ENCODE results near the gene ZNF496. TPM values are rescaled to one million over a fixed set of nuclear protein-coding genes. Genes with fewer than 3 reads are reported as not detected.

The ZNF496 gene
- total RNA-seq, 1 donor from 2014 or later: 6.8 TPM

DNA sequence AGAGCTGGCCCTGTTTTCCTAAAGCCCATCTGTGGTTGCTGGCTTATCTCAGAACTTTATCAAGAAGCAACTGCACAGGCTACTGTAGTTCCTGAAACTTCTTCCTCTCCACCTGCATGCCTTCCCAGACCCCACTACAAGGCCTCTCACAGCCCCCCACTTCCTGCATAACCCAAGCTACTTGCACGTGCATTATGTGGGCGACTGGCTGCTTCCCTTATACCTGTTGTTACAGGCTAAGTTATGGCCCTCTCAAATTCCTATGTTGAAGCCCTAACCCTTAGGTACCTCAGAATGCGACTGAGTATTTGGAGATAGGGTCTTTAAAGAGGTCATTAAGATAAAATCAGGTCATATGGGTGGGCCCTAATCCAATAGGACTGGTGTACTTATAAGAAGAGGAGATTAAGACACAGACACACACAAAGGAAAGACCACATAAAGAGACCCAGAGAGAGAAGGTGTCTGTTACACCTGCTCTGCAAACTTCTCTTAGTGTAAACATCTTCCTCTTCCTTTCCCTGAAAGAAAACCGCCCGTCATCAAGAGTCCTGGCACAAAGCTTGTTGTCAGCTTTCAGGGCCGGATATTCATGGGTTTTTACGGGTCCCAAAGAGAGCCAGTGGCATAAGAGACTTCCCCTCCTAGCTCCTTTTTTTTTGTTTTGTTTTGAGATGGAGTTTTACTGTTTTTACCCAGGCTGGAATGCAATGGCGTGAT, 5.1 kb downstream of the ZNF496 start:
- no peak for ATAC-seq

DNA sequence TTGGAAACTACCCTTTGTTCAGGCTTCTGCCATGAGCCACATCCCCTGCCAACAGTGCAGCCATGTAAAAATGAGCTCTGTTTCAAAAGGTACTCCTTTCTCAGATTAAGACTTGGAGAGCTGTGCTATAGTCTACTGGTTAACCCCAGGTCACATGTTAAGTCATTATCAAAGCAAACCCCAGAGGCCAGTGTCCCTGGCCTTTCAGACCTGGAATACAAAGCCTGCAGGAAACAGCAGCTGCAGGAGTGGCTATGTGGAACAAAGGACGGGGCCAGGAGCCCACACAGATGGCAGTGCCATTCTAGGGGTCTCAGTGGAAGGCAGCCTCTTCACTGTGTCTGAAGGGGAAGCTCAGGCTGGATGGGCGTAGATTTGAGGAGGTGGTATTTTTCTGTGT, 6.7 kb downstream of the ZNF496 start:
- ATAC-seq: no peak

DNA sequence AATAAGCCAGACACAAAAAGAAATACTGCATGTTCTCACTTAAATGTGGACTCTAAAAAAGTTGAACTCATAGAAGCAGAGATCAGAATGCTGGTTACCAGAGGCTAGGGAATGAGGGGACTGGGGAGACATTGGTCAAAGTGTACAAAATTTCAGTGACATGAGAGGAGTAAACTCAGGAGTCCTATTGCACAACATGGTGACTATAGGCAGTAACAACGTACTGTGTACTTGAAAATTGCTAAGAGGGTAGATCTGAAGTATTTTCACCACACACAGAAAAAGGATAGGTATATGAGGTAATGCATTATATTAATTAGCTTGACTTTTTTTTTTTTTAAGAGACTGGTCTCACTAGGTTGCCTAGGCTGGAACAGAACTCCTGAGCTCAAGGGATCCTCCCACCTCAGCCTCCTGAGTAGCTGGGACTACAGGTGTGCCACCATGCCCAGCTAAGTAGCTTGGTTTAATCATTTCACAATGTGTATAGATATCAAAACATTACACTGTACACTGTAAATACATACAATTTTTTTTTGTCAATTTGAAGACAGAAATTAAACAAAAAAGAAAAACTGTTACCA, 7.4 kb downstream of the ZNF496 start:
- ATAC-seq: no peak

DNA sequence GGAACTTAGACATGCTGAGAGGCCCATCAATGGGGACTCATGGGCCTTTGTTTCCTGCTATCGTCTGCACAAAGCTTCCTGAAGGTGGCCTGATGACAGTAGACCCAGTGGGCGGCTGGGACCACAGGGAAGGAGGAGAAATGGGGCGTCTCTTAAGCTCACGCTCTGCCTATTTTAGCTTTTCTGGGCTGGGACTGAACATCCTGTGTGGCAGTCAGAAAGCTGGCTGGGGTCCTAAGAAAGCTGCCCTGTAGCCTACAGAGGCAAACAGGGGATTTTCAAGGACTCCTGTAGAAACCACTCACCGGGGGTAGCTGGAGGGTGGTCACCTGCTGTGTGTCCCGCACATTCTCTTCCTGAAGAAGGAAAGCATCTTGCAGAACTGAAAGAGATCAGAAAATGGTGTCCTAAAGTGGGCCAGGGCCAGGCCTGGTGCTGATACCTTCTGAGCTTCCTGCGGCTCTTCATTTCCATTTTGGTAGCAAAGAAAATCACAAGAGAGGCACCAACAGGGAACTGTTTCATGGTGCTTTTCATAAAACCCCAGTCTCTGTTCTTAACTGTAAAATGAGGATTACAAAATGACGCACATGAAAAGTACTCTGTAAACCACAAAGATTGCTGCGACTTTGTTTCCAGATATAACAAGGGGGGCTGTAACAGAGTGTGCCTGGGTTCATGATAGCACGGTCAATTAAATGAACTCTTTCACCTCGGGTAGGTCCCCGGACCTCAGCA, 8.6 kb downstream of the ZNF496 start:
- no peak for ATAC-seq

DNA sequence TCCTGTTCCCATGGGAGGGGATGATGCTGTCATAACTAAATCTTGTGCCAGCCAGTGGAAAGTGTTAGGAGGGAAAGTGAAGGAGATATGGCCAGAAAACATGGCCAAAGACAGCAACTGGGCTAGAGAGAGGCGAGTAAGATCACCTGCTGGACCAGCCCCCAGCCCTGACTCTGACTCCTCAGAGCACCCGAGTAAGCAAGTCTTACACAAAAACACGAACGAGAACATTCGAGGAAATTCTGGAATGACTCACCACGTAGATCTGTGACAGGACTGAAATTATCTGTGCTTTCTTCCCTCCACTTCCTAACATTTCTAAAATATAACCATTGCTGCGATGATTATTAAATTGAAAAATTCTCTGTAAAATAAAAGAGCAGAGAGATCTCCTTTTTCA, 9.2 kb downstream of the ZNF496 start:
- no peak for ATAC-seq

DNA sequence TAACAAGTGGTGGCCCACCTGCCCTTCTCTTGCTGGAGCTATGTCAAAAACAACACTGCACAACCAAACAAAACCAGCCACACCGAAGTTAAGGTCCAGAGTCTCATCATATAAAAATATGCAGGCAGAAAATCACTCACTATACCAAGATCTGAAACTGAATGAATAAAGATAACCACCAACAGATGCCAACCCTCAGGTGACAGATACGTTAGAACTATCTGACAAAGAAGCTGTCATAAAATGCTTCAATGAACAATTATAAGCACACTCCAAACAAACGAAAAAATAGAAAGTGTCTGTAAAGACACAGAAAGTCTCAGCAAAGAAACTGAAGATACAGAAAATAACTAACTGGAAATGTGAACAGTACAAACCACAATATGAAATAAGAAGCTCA, 14.0 kb downstream of the ZNF496 start:
- ATAC-seq: no peak

DNA sequence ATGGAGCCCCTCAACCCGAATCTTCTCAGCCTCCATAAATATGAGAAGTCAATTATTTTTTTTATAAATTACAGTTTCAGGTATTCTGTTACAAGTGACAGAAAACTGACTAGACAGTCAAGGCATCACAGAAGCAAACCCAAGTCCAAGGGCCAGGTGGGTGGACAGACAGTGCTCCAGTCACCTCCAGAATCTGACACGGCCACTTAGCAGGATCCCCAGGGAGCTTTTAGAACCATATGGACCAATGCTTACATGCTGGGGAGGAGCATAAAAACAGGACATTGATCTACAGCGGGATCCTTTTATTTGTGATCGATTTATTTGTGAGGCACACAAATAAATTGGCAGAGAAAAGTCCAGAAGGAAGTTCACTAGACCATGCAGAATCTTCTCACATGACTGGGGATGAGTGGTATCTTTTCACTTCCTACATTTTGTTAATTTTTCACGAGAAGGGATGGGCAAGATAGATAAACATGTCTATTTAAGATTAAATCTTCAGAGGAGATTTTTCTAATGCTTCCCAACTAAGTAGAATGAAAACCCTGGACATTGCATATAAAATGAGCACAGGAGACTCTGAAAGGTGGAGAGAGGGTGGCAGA, 15.0 kb downstream of the ZNF496 start:
- no peak for ATAC-seq

DNA sequence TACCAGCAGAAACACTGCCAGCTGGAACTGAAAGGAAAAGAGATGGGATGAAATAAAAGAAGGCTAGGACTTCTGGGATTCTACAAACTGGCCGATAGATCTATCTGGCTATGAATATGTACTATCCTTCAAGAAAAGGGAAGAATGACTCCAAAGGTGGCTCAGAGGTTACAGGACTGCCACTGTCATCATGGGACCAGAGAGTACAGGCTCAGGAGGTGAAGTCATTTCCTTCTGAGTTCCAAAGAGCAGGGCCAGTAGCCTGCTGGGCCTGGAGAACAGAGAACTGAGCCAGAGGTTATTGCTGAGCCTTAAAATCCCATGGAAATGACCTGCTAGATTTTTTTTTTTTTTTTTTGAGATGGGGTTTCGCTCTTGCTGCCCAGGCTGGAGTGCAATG, 27.6 kb downstream of the ZNF496 start:
- no peak for ATAC-seq

DNA sequence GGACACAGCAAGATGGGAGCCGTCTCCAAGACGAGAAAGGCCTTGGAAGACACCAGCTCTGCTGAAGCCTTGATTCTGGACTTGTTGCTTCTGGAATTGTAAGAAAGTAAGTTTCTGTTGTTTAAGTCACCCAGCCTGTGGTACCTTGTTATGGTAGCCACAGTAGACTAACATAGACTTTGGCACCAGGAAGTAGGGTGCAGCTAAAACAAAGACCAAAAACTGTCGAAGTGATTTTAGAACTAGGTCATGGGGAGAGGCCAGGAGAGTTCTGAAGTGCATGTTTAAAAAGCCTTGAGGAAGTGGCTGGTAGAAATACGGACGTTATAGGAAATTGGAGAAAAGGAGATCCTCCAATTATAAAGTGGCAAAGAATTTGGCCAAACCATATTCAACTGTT, 28.5 kb downstream of the ZNF496 start:
- ATAC-seq: no peak

DNA sequence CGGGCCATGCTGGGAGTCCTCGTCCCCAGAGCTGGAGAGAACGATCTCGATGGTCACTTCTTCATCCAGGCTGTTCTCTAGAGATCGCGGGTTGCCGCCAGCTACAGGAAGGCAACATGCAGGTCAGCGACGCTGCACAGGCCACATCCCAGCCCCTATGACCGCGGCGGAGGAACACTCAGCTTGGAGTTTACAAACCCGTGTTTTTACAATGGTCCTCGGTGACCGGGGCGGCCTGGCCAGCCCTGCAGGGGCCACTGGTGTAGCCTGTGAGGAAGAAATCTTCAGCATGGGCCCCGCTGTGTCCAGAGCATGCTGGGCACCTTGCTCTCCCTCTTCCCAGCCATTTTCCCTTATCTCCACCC, 30.5 kb downstream of the ZNF496 start:
- ATAC-seq: no peak

DNA sequence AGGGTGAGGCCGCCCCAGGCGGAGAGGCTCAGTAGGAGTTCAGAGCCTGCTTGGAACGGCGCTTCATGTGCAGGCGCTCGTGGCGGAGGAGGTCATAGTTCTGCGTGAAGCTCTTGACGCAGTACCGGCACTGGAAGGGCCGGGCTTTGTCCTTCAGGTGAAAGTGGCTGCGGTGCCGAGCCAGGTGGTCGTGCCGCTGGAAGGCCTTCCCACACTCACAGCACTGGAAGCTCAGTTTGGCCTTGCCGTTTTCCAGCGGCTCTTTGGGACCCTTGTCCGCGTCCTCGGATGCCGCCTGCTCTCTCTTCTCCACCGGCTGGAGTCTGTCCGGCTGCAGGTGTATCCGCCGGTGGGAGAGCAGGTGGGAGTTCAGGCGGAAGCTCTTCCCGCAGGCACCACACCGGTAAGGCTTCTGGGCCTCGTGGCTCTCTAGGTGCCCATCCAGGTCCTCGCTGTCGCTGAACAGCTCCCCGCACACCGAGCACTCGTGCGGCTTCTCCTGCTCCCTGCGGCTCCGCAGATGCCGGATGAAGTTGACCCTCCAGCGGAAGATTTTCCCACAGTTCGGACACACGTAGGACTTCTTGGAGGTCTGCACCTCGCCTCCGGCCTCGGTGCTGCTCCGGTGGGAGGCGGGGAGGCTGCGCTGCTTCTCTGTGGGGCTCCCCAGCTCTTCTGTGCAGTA, 31.0 kb downstream of the ZNF496 start:
- no peak for ATAC-seq

DNA sequence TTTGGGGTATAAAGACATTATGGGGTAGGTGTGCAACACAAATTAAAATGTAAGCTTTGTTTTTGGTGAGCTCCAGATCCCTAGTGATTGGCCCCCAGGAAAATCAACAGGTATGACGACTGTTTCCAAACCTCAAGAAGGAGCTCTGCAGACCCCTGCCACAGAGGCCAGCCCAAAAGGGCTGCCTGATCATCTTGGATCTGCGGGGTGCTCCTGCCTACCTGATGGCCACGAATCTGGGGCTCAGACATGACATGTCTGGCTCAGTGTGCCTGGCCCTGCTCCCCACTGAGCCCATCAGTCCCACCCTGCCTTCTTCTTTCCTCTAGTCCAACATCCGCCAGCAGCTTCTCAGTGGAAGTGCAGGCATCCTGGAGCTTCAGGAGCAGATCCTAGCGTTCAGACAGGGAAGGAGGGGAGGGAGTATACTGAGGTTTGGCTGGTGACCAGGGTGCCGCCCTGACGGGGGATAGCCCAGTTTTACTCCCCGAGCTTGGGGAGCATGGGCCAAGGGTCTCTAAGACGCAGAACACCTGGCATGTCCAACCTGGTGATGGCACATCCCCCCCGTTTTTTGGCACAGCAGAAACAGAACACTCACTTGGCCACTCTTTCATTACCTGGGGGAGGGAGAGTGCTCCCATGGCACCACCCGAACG, 31.8 kb downstream of the ZNF496 start:
- ATAC-seq: no peak

DNA sequence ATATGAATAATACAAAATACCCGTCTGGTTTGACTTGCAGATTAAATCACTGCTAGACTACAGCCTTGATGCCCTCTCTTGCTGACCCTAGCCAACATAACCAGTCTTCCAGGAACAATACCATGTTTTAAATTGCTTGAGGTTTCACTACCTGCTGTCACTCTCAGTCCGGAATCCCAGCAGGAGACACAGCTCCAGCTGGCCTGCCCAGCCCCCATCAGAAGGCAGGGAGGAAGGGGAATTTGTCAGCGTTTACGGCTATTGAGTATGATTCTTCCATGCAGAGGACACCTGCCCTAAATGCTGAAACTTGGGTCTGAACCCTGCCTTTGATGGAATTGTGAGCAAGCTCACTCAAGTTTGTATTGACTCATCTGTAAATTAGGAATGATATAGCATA, 33.0 kb downstream of the ZNF496 start:
- ATAC-seq: no peak

DNA sequence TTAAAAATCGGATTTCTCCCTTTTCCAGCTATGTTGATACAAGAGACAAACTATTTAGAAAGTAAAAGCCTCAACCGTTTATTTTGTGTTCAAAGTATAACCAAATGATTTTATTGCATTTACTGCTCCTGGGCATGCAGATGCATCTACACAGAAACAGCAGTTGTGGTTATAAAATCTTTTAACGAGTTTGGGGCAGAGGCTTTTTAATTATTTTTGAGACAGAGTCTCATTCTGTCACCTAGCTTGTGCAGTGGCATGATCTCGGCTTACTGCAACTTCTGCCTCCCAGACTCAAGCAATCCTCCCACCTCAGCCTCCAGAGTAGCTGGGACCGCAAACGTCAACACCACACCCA, 33.6 kb downstream of the ZNF496 start:
- no peak for ATAC-seq

DNA sequence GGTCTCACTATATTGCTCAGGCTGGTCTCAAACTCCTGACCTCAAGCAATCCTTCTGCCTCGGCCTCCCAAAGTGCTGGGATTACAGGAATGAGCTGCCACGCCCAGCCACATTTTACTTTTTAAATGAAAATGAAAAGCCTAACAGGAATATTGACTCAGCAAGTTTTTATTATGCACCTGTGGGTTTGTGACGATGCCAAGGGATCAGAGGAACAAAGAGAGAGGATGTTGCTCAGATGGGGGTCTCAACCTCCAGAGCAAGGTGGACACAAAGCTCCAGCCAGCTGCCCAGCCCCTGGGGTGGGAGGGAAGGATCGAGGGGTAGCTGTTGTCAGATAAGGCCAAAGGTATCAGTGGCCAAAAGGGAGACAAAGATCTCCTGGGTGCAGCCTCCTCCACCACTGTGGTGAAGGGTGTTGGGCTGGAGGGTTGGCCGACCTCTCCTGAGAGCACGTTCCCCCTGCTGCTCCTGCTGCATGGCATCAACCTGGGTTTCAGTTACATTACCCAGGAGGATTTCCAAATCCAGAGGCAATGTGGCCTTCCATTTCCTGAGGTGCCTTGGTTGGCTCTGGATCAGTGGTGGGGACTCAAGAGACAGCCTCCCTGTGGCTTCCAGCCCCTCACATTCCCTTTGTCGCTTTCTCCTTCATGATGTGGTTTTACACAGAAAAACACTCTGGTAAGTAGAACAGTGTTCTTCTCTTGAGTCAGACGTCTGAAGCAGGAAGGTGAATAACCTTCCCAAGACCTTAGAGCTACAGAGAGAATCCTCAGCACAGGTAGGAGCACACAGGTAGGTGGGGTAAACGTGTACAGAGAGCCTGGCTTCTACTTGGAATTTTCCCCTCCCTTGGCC, 34.2 kb downstream of the ZNF496 start:
- no peak for ATAC-seq

DNA sequence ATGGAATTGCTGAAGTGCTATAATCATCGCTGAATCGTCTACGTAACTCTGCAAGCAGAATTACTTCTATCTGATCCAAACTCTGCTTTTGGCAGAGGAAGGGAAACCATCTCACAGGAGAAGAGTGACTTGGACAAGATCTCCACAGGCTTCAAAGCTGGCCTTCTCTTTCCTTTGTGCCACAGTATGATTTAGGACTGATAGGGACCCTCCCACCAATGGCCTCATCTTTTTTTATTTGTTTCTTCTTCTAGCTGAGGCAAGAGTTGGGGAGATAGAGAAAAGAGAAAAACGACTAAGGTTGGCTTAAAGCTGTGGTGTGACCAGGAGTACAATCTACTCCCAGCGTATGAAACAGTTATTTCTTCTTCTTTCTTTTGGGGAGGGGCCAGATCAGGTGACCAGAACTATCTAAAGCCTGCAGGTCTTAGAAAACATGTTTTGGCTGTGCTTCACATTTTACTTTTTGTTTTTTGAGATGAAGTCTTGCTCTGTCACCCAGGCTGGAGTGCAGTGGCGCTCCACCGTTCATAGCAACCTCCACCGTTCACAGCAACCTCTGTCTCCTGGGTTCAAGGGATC, 35.0 kb downstream of the ZNF496 start:
- ATAC-seq: no peak

DNA sequence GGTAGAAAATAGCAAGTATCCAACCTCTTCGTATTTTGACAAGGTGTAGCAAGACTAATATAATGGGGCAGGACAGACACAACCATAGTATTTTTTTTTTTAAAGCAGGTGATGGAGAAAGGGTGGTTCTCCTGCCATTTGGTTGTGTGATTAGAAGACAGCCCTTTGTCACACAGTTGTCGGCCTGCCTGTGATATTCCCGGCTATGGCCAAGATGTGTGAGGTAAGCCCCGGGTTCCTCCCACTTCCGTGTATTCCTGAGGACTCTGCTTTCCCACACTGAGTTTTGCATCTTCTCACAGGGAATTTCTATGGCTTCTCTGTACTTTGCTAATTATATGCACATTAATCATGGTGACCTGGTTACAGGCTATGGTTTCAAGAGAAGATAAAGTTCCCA, 35.9 kb downstream of the ZNF496 start:
- ATAC-seq: no peak

DNA sequence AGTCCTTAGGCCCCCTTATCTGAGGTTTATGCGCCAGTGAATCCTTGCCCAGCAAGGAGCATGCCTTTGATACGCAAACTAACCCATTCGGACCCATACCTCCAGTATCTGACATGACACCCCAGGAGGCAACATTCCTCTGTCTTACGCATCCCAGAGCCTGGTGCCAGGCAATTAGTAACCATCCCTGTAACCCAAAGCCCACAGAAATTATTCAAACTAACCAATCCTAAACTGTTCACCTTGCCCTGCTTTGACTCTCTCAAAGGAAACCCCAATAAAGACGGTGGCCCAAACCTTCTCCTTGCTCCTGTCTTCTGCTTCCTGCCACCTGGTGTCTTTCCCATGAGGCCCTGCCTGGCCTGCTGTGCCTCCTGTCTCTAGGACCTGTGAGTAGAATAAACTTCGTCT, 36.4 kb downstream of the ZNF496 start:
- no peak for ATAC-seq

DNA sequence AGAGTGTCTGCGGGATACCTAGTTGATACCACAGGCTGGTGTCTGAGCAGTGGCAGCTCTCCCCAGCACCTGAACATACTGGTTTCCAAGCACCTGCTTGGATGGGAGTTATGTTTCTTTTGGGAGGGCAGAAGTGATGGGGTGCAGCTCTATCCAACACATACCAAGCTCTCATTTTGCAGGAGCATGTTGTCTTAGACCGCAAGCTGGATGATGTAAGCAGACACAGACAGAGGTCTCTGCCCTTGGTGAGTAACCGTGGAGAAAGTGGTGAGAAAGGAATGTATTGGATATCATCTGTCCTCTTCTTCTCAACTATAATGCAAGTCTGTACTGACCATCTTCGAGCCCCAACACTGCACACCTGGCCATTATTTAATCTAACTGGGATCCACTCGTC, 37.4 kb downstream of the ZNF496 start:
- ATAC-seq: no peak

DNA sequence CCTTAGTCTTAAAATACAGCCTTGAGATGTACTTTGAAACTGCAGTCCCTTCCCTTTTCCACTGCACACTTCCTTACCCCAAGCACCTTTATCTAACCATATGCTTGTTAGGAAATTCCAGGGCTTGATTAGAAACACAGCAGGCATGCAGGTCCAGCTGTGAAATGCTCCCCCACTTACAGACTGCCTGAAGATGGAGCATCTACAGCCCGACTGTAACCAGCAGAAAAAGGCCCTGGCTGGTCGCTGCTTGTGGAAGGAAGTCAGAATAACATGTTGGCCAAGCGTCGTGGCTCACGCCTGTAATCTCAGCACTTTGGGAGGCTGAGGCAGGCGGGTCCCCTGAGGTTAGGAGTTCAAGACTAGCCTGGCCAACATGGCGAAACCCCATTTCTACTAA, 38.6 kb downstream of the ZNF496 start:
- ATAC-seq: no peak

DNA sequence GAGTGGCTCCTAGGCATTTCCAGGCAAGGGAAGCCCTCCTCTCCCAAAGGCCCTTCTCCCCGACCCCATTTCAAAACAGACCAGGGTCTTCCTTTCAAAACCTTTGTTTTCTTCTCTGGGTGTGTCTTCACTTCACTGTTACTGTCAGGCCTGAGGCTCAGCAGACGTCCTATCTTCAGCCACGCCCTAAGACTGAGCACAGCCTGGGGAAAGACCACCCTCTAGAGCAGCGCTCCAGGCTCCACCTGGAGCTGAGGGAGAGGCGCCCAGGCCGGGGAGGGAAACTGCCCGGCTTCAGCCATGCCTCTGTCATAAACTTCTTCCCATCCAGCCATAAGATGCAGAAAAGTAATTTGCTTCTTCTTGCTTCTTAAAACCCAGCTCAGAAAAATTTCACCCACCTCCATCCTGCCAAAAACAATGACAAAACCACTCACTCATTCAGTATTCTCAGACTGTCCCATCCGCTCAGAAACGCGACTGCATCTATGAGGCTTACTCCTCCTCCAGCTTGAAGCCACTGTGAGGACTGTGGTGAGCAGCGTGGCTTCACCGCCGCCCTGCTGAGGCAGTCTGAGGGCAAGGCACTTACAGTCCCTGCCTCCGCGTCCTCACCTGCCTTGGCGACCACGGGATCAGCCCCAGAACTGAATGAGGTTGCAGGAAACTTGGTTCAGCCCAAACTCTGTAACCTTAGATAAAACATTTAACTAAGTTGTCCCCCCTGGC, 39.7 kb downstream of the ZNF496 start:
- ATAC-seq: no peak

Data from esophagus mucosa (tissue), 1 donor.